Activated CD8-positive, alpha-beta memory T cell treated with anti-CD3 and anti-CD28 coated beads for 48 hours (primary cell): ENCODE results near the gene RSL24D1.
"Not testable (repeated sequence)": the region's sequence is repeated elsewhere in the genome, so short reads cannot be mapped to it uniquely, and the experiment has no call there.

Source experiments
- DNase-seq, 3 experiments: peaks; one replicate each; pipeline ENCODE4 v3.0.0-alpha.2; 2020; ENCODE audit warnings: low read depth in 2 of 3, low spot score in 2 of 3

The RSL24D1 gene

DNA sequence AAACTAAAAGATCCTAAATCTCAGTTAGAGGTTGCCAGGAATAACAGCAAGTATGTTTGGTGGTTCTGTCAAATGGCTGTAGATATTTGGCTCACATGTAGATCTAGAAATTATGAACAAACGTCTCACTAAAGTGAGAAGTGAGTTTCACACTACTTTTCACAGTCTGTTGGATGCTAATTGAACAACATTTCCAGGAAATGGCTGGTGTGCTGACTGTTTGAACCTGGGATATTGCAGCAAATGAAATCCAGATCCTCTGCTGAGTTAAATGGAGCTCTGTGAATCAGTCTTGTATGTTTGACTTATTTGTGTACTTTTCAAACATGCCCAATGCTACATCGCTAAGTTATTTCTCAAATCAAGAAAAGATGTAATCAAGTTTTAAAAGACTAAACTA, 21.3 kb upstream of the RSL24D1 start:
- DNase-seq, result no peak

DNA sequence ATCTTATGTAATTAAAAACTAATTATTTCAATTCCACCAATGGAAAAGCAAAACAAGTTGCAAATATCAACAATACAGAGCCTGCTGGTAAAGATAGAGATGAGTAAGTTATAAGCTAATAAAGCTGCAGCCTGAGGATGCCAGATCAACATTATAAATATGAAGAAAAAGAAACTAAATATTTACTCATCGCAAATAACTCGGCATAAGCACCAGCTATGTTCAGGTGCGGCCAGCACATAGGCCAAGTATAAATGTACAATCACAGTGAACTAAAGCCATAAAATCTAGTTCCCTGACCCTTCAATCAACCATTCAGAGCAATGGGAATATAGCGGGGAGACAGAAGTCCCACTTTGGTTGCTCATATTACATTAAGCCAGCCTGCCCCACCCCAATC, 7.7 kb upstream of the RSL24D1 start:
- DNase-seq, result no peak

DNA sequence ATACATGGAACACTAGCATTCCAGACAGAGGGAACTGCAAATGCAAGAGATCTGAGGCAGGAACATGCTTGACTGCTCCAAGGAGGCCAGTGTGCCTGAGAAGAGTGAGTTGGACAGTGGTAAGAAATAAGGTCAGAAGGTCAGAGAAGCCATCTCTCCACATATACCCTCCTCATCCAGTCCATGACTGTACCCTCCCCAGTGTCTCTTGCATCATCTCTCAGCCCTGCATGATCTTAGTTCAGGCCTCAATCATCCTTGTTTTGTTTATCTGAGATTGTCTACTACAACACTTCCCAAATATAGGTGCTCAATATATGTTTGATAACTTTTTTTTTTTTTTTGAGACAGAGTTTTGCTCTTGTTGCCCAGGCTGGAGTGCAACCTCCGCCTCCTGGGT, 5.5 kb upstream of the RSL24D1 start:
- no peak for DNase-seq

DNA sequence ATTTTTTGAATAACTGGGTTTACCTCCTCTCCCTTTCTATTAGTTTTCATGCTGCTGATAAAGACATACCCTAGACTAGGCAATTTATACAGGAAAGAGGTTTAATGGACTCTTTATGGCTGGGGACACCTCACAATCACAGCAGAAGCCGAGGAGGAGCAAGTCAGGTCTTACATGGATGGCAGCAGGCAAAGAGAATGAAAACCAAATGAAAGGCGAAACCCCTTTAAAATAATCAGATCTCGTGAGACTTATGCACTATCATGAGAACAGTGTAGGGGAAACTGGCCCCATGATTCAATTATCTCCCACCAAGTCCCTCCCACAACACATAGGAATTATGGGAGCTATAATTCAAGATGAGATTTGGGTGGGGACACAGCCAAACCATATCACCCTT, 2.0 kb upstream of the RSL24D1 start:
- DNase-seq, result no peak

DNA sequence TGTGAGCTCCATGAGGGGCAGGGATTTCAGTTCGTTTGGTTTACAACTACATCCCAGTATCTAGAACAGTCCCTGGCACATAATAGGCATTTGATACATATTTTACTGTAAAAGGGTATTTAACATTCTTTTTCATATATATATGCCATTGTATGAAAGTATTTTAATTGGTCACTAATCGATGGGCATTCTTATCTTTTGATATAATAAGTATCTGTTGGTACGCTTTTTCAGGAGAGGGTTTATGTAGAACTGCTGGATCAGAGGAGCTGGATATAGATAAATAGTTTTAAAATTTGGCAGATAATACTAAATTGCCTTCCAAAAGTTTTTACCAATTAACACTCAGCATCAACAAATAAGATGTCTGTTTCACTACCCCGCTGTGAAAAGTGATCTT, 978 bp upstream of the RSL24D1 start:
- DNase-seq, result no peak

DNA sequence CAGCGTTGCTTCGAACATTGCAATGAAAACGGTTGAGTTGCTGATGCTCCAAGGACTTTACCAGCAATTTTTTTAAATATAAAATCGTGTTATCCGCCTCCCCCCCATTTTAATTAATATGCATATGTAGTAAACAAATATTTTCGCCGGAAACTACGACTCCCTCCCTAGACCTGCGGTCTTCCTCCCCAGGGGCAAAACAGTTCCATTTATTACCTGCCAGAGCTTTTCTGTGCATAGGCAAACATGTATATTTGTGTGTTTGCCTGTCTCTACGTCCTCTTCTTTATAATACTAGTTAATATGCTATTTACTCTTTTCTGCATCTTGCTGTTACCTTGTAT, 593 bp upstream of the RSL24D1 start:
- no peak for DNase-seq

DNA sequence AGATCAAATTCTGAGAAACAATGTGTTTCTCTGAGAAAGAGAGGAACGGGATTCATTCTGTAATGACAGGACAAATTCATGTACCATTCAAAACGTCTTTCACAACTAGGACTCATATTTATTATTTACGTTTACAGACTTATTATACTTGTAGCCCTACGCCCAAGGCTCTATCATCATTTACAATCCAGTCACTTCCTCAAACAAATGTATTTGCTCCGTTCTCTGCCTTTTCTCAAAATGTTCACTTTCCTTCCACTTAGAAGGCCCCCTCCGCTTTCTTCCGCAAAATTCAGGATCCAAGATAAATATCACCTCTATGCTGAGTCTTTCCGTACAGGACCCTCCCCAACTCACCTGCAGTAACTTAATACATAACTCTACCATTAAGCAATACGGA, 745 bp downstream of the RSL24D1 start:
- DNase-seq, result no peak

DNA sequence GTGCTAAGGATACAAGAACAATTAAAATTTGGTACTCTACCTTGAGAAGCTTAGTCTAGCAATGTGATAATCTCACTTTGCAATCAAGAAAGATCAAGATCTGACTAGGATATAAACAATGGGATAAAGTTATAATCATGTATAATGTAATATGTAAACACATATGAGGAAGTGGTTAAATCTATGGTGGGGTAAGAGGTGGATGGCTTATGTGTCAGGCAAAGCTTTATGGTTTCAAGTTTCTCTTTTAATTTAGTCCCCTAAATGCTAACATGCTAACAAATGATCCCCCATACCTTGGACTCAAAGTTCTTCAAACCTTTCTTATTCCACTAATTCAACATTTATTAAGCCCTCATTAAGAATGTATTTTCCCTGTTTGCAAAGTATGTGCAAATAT, 2.5 kb downstream of the RSL24D1 start:
- DNase-seq, result no peak

DNA sequence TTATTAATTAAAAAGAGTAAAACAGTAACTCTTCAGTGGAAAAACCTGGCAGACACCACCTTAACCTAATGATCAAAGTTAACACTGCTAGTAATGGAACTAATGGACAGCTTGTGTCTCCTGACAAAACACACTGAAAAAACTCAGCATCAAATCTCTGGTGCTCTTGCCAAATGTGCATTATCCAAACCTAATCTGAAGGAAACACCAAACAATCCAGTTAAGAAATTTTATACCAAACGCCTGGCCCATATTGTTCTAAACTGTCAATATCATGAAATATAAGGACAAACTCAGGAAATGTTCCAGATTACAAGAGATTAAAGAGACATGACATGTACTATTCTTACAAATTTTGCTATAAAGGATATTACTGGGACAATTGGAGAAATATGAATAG, 10.4 kb downstream of the RSL24D1 start:
- no peak for DNase-seq

DNA sequence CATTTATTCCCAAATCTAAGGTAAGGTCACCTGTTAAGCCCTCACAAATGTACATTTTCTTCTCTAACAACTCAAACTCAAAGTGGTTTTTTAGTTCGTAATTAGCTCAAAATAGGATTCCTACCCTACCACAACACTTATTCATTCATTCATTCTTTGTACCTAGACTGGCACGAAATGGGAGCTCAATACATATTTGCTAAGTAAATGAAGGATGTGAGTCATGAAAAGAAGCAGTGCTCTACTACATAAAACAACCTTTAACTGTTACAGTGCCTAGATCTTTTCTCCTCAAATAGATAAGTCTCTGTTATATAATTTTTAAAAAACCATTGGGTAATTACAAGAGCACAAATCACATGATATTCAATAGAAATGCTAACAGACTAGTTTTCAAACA, 13.1 kb downstream of the RSL24D1 start:
- DNase-seq, result no peak

DNA sequence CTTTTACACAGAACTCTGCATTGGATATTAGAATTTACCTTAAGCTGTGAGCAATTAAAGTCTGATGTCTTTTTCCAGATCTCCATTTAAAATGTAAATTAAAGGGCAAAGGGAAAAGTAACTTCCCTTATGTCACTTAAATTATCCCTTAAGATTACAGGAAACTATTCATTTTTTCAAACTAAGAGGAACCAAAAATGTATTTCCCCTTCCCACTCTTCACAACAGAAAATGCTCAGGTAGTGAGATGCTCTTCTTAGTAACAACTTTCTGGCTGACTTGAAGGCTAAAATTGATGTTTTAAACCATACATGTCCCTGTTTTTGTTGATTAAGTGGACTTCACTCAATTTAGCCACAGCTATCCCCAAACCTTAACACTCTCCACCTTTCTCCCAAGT, 17.6 kb downstream of the RSL24D1 start:
- DNase-seq, result no peak

DNA sequence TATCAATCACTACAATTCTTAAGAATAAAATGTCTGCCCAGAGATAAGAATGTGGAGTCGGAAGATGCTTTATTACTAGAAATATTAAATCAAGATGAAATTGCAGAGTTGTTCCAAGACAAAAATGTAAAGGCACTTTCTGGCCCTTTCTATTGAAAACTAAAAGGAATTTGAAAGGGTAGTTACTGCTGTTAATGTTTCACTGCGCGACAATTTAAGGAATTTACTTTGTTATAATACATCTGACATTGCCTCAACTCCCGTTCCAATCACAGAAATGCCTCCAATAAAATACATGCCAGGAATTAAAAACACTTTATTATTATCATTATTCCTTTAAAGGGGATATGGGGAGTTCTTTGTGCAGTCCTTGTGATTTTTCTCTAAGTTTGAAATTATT, 26.4 kb downstream of the RSL24D1 start:
- no peak for DNase-seq

DNA sequence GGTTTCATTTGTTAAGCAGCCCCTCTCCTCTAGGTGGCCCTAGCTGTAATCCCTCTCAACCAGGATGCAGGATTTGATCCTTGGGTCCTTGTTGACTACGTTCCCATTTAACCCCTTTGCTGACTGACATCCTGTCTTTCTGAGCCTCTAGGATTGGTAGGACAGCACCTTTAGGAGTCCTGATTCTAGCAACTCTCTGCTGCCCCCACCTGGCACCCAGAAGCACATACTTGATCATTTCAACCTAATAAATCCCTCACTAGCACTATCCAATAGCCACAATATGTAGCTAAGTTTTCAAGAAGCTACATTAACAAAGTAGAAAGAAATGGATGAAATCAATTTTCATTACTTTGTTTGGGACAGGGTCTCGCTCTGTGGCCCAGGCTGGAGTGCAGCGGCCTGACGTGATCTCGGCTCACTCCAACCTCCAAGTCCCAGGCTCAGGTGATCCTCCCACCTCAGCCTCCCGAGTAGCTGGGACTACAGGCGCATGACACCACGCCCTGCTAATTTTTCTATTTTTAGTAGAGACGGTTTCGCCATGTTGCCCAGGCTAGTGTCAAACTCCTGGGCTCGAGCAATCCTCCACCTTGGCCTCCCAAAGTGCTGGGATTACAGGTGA, 28.3 kb downstream of the RSL24D1 start:
- DNase-seq, result peak in 2 of 3 experiments; percentile 2 to 10

DNA sequence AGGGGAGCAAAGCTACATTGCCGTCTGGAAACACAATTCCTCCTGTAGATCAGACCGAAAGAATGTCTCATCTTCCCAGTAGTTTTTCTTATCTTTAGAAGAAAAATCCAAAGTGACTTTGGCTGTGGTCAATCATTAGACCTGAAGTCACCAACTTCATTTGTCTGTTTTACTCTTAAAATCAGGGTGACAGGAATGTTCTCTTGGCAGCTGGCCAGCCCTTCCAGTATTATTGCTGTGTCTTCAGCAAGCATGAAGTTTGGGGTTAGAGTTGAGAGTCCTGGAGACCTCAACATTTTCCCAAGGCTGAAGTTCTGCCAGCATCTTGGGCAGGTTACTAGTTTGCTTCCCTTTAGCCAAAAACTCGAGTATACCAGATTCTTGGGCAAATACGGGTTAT, 32.5 kb downstream of the RSL24D1 start:
- no peak for DNase-seq

DNA sequence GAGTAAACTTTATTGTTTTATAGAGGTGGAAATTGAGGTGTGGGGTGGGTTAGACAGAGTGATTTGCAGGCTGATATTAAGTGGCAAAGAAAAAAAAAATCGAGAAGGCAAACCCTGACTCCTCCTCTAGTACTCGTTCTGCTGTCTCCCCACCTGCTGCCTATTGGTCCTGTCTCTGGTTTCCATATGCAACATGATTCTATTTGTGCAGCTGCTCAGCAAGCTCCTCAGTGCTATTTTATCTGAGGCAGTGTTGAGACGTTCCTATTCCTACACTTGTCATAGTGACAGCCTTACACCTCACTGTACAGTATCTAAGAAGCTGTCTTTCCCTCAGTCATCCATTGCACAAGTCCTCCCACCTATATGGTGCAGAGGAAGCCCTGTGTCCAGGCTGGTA, 45.1 kb downstream of the RSL24D1 start:
- DNase-seq, result no peak

DNA sequence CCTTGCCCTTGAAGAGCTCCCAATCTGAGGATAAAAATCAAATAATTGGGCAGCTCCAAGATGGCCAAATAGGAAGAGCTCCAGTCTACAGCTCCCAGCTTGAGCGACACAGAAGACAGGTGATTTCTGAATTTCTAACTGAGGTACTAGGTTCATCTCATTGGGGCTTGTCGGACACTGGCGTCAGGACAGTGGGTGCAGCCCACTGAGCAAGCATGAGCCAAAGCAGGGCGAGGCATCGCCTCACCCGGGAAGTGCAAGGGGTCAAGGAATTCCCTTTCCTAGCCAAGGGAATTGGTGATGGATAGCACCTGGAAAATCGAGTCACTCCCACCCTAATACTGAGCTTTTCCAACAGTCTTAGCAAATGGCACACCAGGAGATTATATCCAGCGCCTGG, 53.6 kb downstream of the RSL24D1 start:
- not testable (repeated sequence) for DNase-seq

DNA sequence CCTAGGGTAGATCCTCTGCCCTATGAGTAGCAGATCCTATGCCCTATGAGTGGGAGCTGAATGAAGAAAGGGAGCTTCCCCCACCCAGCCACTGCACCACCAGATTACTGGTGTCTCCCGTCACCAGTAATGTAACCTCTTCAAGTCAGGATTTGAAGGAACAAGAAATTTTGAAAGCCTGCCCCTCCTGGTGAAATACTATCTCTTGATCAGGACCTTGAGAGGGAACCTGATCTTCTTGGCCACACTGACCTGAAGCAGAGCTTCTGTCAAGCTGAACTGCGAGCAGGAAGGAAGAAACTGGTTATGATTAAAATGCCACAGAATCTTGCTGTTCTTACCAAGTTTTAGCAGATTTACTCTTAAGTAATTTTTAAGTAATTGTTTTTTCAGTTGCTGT, 62.8 kb downstream of the RSL24D1 start:
- no peak for DNase-seq

DNA sequence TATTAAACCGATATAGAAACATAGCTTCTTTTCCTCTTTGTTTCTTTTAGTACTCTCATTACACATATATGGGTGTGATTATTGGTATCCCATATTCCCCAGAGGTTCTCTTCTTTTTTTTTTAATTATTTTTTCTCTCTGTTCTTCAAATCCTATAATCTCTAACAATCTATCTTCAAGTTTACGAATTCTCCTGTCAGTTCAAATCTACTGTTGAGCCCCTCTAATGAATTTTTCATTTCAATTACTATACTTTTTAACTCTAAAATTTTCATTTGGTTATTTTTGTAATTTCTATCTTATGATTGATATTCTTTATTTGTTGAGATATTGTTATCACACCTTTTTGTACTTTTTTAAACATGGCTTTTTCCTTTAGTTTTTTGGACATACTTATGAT, 64.1 kb downstream of the RSL24D1 start:
- DNase-seq, result no peak
